Embryonic facial prominence (tissue), 1 donor: ENCODE measurements around the gene CABP4.
"Not testable (repeated sequence)": the region's sequence is repeated elsewhere in the genome, so short reads cannot be mapped to it uniquely, and the experiment has no call there.

Source experiments
- DNase-seq: peaks from one replicate; pipeline ENCODE4 v3.0.0-alpha.2; 2016; ENCODE audit errors: extremely low spot score

Gene CABP4

DNA sequence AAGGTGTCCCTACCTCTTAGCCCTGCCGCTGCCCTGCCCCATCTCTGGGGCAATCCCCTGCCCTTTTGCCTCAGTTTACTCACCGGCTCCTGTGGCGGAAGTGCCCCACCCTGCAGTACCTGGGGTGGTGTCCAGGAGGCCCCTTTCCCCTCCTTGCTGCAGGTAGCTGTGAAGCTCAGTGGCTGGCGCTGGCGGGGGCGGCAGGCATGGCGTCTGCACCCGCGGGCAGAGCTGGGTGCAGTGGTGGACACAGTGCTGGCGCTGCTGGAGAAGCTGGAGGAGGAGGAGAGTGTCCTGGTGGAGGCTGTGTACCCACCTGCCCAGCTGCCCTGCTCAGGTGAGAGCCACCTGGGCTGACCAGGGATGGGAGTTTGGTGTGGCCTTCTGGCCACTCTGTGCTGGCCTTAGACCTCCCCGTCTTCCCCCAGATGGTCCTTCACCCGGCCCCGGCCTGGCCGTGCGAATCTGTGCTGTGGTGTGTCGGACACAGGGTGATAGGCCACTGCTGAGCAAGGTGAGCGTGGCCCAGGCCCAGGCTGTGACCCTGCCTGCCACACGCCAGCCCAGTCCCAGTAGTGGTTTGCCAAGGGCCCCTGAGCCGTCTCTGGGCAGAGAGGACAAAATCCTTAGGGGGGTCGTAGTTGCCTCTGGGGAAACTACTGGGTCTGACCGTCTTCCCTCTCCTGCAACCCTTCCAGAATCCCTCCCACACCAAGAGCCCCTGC lies 35.7 kb upstream of the CABP4 start:
- DNase-seq = no peak

DNA sequence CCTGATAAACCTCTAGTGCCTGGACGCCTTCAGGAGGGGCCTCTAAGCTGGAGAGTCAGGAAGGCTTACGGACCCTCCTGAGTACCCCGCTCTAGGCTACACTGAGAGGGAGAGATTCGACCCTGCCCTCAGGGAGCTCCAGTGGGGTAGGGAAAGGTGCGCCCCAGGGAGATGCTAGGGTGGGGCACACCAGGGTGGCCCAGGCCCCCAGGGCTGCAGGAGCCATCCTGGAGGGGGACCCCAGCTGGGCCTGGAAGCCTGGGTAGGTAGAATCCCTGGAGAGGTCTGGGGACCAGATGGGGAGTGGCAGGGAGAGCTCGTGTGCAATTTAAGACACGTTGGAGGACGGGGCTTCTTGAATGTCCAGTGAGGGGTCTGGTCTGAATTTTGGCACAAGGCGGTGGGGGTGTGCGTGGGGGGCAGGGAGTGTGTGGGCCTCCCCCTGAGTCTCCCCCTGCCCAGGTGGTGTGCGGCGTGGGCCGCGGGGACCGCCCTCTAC lies 35.0 kb upstream of the CABP4 start:
- DNase-seq = no peak

DNA sequence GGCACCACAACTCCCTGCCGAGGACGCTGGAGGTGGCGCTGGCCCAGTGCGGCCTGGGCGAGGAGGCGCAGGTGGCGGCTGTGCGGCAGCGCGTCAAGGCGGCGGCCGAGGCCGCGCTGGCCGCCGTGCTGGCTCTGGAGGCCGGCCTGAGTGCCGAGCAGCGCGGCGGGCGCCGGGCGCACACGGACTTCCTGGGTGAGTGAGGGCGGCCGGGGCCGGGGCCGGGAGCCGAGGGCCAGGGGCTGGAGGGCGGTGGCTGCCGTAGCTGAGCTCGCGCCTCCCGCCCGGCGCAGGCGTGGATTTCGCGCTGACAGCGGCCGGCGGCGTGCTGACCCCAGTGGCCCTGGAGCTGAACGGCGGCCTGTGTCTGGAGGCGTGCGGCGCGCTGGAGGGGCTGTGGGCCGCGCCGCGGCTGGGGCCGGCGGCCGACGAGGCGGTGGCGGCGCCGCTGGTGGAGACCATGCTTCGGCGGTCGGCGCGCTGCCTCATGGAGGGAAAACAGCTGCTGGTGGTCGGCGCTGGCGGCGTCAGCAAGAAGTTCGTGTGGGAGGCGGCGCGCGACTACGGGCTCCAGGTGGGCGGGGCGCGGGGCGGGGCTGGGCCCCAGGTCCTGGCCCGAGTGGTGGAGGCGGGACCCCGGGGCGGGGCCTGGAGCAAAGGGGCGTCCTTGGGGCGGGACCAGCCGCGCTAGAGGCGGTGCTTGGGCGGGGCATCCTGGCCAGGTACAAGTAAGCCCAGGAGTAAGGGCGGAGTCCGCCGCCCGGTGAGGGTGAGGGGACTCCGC lies 34.3 kb upstream of the CABP4 start:
- DNase-seq = peak; percentile 80

DNA sequence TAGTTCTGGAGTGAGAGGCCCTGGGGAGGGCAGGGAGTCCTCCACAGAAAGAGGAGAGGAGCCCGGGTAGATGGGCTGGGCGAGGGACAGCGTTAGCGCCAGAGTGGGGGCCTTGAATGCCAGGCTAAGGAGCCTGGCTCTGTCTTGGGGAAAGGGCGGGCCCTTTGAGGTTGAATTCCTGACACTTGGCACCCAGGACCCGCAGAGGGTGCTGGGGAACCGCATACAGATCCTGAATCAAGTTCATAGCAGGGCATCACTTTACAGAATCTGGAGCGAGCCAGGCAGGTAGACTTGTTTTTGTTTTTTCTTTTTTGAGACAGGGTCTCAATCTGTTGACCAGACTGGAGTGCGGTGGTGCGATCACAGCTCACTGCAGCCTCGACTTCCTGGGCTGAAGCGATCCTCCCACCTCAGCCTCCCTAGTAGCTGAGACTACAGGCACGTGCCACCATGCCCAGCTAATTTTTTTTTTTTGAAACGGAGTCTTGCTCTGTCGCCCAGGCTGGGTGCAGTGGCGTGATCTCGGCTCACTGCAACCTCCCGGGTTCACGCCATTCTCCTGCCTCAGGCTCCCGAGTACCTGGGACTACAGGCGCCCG lies 33.6 kb upstream of the CABP4 start:
- DNase-seq = no peak

DNA sequence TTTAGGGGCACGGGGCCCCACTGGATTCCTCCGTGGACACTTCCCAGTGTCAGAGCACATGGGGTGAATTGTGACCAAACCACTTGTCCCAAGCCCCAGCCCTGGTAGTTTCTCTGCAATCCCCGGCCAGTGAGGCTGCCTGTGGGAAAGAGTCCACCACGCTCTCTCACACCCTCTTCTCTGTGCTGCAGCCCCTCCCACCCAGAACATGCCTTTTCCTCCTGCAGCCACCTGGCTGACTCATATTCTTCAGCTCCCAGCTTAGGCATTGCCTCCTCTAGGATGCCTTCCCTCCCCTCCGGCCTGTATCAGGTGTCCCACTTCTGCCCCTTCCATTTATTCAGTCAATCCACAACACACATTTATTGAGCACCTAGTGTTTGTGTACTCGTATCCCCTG lies 32.3 kb upstream of the CABP4 start:
- no peak for DNase-seq

DNA sequence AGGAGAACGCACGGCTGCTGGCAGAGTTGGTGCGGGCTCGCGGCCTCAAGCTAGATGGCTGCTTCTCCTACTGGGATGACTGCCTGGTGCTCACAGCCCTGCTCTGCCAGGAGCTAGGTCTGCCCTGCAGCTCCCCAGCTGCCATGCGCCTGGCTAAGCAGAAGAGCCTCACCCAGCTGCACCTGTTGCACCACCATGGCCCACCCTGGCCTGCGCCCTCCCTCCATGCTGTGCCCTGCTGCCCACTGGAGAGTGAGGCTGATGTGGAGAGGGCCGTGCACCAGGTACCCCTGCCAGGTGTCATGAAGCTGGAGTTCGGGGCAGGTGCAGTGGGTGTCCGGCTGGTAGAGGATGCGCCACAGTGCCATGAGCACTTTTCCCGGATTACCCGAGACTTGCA lies 31.7 kb upstream of the CABP4 start:
- no peak for DNase-seq

DNA sequence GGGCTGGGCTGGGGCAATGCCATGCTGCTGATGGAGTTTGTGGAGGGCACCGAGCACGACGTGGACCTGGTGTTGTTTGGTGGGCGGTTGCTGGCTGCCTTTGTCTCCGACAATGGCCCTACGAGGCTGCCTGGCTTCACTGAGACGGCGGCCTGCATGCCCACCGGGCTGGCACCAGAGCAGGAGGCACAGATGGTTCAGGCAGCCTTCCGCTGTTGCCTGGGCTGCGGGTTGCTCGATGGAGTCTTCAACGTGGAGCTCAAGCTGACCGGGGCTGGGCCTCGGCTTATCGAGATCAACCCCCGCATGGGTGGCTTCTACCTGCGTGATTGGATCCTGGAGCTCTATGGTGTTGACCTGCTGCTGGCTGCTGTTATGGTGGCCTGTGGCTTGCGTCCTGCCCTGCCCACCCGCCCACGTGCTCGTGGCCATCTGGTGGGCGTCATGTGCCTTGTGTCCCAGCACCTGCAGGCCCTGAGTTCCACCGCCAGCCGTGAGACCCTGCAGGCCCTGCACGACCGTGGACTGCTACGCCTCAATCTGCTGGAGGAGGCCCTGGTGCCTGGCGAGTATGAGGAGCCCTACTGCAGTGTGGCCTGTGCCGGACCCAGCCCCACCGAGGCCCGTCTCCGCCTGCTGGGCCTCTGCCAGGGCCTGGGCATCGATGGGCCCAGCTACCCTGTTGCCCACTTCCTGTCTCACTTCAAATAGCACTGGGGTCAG lies 31.1 kb upstream of the CABP4 start:
- no peak for DNase-seq

DNA sequence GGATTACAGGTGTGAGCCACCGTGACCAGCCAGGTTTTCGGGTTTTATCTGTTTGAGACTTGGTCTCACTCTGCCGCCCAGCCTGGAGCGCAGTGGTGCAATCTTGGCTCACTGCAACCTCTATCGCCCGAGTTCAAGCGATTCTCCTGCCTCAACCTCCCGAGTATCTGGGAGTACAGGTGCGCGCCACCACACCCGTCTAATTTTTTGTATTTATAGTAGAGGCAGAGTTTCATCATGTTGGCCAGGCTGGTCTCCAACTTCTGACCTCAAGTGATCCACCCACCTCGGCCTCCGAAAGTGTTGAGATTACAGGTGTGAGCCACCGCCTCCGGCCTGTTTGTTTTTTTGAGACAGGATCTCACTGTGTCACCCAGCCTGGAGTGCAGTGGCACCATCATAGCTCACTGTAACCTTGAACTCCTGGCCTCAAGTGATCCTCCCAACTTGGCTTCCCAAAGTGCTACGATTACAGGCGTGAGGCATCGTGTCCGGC lies 27.7 kb upstream of the CABP4 start:
- not testable (repeated sequence) for DNase-seq

DNA sequence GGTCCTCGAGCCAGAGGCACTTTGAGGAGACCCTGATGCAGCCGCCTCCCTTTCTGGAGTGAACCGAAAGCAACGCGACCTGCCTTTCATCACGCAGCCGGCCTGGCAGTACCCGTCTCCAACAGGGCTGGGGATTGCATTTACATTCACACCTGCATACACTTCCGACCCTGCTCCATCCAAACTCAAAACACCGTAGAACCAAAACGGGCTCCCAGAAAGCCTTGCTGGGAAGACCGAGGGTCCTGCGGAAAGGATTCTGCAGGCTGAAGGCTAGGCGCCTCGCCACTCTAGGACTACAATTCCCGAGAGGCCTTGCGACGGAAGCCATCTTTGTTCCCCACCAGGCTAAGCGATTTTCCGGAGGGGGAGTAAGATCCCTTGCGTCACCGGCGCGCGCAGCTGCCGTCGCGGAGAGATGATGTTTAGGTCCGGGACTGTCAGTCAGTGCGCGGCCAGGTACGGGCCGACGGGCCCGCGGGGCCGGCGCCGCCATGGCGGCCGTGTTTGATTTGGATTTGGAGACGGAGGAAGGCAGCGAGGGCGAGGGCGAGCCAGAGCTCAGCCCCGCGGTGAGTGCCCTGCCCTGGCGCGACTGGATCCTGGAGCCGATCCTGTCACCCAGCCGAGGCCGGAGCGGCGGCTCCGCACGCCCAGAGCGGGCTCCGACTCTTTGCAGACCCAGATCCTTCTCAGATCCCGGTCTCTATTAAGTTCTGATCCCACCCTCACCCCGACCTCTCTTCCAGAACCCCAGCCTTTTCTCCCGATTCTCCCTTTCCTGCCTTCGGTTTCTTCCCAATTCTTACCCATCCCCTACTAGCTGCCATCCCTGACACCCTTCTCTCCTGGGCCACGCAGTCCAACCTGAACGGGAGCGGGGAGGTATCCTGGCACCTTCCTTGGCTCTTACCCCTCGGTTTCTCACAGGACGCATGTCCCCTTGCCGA lies 26.8 kb upstream of the CABP4 start, which contains the start of gene RPS6KB2:
Gene RPS6KB2 (plus strand): TSS at position 443 of the 950 bp plus-strand sequence. CDS start 52 bp downstream, at position 495.
- DNase-seq = peak; percentile 93

DNA sequence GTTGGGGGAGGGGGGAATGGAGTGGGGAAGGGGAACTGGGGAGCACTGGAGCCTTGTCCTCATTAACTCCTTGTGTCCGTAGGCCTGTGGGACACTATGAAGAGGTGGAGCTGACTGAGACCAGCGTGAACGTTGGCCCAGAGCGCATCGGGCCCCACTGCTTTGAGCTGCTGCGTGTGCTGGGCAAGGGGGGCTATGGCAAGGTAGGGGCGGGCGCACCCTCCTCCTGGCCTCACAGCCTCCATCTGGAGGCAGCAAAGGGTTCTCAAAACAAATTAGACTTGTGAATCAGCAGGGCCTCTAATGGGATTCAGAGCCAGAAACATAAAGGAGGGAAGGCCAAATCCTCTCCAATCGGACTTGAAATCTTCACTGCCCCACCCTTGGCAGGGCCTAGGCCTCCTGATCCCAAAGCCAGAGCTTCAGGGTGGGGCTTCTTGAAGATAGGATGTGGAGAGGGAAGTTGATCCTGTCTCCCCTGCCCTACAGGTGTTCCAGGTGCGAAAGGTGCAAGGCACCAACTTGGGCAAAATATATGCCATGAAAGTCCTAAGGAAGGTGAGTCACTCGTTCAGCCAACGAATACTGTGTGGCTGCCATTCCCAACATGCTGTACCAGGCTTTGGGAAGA lies 26.0 kb upstream of the CABP4 start:
- DNase-seq = no peak

DNA sequence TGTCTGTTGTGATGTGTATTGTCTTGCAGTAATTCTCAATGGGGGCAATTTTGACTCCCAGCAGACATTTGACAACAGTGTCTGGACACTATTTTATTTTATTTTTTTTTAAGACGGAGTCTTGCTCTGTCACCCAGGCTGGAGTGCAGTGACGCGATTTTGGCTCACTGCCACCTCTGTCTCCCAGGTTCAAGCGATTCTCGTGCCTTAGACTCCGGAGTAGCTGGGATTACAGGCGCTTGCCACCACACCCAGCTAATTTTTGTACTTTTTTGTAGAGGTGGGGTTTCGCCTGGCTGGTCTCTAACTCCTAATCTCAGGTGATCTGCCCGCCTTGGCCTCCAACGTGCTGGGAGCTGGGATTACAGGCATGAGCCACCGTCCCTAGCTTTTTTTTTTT lies 25.4 kb upstream of the CABP4 start:
- no peak for DNase-seq

DNA sequence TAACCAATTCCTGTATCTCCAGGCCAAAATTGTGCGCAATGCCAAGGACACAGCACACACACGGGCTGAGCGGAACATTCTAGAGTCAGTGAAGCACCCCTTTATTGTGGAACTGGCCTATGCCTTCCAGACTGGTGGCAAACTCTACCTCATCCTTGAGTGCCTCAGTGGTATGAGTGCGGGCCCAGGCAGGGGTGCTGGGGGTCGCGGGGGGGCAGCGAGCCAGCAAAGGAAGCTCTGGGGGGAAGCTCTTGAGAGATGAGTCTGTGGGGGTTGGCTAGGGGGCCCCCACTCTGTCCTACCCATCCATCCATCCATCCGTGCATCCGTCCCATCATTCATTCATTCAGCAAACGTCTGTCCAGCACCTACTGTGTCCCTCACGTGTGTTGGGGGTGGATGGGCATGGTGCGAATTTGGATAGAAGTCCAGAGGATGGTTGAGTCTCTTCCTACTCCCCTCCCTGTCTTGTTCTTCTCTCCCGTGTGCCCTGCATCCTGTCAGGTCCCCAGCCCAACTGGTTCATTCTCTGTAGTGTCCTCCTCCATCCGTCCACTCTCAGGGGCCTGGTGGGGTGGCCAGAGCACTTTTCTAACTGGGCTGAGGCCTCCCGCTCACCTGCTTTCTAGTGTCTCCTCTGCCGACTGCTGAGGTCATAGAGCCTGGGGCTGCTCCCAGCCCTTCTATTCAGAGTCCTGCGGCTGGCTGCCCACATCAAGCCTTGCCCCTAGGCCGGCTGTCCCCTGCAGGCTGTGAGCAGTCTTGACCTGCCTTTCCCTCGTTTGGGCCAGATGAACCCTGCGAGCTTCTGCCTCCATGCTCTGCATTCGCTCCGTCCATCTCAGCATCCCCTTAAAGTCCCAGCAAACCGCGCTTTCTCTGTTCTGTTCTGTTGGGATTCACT lies 23.6 kb upstream of the CABP4 start:
- DNase-seq = no peak

DNA sequence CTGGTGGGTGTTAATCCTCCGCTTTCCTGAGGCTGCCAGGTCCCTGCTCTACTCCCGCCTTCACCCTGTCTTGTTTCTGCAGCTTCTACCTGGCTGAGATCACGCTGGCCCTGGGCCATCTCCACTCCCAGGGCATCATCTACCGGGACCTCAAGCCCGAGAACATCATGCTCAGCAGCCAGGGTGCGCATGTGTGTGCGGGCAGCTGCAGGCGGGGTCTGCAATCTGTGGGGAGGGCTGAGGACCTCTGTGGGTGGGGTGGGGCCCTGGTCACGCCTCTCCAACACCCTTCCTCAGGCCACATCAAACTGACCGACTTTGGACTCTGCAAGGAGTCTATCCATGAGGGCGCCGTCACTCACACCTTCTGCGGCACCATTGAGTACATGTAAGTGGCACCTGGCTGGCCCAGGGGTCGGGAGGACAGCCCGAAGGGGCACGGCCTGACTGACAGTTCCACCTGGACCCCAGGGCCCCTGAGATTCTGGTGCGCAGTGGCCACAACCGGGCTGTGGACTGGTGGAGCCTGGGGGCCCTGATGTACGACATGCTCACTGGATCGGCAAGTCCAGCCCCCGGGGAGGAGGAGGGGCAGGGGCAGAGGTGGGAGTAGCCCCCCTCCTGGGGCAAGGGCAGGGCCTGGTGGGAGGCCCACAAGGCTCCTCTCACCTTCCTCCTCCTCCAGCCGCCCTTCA lies 22.4 kb upstream of the CABP4 start:
- DNase-seq = no peak

DNA sequence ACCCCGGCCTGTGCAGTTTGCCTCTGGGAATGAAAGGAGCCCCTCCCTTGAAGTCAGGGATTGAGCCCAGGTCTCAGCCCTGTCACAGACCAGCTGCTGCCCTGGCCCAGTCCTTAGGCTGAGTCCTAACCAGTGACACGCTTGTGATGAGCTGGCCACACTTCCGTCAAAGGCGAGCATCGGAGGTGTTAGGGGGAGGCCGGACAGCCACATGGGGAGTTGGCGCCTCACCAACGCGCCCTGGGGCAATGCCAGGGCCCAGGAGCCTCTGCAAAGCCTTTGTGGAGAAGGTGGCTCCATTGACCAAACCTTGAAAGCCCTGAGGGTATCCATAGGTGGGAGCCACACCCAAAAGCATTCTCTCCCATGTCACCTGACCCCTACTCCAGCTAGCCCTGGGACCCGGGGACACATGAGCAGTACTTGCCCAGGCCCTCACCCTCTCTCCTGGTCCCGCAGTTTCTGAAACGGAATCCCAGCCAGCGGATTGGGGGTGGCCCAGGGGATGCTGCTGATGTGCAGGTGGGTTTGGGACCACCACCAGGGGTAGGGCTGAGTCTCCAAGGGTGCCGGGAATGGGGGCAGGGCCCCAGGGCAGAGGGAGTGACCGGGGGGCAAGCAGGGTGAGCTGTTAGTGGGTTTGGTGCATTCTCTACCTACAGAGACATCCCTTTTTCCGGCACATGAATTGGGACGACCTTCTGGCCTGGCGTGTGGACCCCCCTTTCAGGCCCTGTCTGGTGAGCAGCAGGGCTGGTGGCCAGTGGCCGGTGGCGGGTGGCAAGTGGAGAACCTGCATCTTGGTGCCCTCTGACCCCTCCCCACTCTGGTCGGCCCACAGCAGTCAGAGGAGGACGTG lies 21.4 kb upstream of the CABP4 start:
- no peak for DNase-seq

DNA sequence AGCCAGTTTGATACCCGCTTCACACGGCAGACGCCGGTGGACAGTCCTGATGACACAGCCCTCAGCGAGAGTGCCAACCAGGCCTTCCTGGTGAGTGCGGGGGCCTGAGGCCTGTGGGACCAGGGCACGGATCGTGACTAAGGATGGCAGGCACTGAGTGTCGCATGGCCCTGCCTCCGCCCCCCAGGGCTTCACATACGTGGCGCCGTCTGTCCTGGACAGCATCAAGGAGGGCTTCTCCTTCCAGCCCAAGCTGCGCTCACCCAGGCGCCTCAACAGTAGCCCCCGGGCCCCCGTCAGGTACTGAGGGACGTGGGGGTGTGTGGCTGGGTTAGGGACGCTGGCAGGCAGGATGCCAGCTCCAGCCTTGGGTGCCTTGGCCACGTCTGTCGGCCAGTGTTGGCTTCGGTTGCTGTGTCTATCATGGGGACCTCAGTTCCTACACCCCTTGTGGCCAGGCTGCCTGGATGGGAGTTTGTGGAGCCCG lies 20.7 kb upstream of the CABP4 start:
- DNase-seq = no peak

DNA sequence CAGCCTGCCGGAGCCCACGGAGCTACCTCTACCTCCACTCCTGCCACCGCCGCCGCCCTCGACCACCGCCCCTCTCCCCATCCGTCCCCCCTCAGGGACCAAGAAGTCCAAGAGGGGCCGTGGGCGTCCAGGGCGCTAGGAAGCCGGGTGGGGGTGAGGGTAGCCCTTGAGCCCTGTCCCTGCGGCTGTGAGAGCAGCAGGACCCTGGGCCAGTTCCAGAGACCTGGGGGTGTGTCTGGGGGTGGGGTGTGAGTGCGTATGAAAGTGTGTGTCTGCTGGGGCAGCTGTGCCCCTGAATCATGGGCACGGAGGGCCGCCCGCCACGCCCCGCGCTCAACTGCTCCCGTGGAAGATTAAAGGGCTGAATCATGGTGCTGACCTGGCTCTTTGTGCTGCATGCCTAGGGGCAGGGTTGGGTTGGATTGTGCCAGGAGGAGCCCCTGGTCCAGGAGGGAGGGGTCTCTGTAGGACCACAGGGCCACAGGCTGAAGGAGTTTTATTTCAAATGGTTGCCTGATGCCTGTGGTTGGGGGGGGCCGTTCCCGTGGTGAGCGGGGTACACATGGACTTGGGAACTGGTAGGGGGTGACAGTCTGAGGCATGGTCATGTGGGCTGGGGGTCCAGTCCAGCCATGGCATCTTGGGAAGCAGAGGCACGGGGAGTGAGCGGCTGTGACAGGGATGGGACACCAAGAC lies 20.0 kb upstream of the CABP4 start:
- no peak for DNase-seq
